Activated T-cell treated with anti-CD3 and anti-CD28 coated beads, Interleukin-2, amount 50 U/mL, for 24 hours (primary cell): ENCODE data around the gene TTC9C.
A peak's percentile ranks its signal among the peaks of the same experiment; 100 is the strongest.
"Not testable (repeated sequence)": the region's sequence is repeated elsewhere in the genome, so short reads cannot be mapped to it uniquely, and the experiment has no call there.

Source experiments
- DNase-seq: peaks from one replicate; pipeline ENCODE4 v3.0.0-alpha.2; 2020
- H3K27ac Mint-ChIP-seq: 2 replicates; pipeline ENCODE4 v1.8.0; 2020; ENCODE audit warnings: mild to moderate bottlenecking, mixed read lengths
- H3K27me3 Mint-ChIP-seq: 2 replicates; pipeline ENCODE4 v1.8.0; 2020; ENCODE audit warnings: mixed read lengths
- H3K36me3 Mint-ChIP-seq: 2 replicates; pipeline ENCODE4 v1.8.0; 2020; ENCODE audit warnings: low read depth, mixed read lengths
- H3K4me1 Mint-ChIP-seq: 2 replicates; pipeline ENCODE4 v1.8.0; 2020; ENCODE audit warnings: low read depth, mixed read lengths
- H3K4me3 Mint-ChIP-seq: 2 replicates; pipeline ENCODE4 v1.8.0; 2020; ENCODE audit warnings: mild to moderate bottlenecking, moderate library complexity, mixed read lengths
- H3K9me3 Mint-ChIP-seq: 2 replicates; pipeline ENCODE4 v1.8.0; 2020; ENCODE audit warnings: mixed read lengths

The TTC9C gene

GRCh38 chr11:62752994-62753735 lies 24.9 kb downstream of the TTC9C start:
- H3K4me3 Mint-ChIP-seq, result peak overlapping the region; percentile 98
- peaks cover 36% of the 10 kb centered on the region for H3K4me1 Mint-ChIP-seq
- H3K9me3 Mint-ChIP-seq, result no peaks in the 10 kb centered on the region
- H3K27me3 Mint-ChIP-seq, result no peaks in the 10 kb centered on the region
- DNase-seq, result no peak
- peak overlapping the region; percentile 100 for H3K27ac Mint-ChIP-seq
- peaks cover 30% of the 10 kb centered on the region for H3K36me3 Mint-ChIP-seq

- H3K36me3 Mint-ChIP-seq, result peaks cover 27% of the 10 kb centered on the region
- DNase-seq, result peak; percentile 96
- no peaks in the 10 kb centered on the region for H3K9me3 Mint-ChIP-seq
- peak within 1 kb of the TSS; percentile 100 for H3K27ac Mint-ChIP-seq
- no peaks in the 10 kb centered on the region for H3K27me3 Mint-ChIP-seq
- H3K4me3 Mint-ChIP-seq, result peak within 1 kb of the TSS; percentile 98
- H3K4me1 Mint-ChIP-seq, result peaks cover 33% of the 10 kb centered on the region
Measured at GRCh38 chr11:62753736-62754603, 25.7 kb downstream of the TTC9C start, which contains the start of gene ZBTB3. TSS of gene ZBTB3 (minus strand) at chr11:62754160. CDS start at chr11:62753664, 496 bp downstream.

- peak overlapping the region; percentile 37 for H3K27ac Mint-ChIP-seq
- peaks cover 24% of the 10 kb centered on the region for H3K4me1 Mint-ChIP-seq
Measured at GRCh38 chr11:62755086-62755615, 26.9 kb downstream of the TTC9C start.

GRCh38 chr11:62757846-62758788 lies 29.8 kb downstream of the TTC9C start:
- DNase-seq, result no peak
- Mint-ChIP-seq H3K9me3 (no peaks in the 10 kb centered on the region), H3K4me3 (no peak overlapping the region), H3K36me3 (peaks cover 23% of the 10 kb centered on the region), H3K27me3 (no peaks in the 10 kb centered on the region), H3K4me1 (peaks cover 26% of the 10 kb centered on the region), H3K27ac (no peak overlapping the region)

More at GRCh38 chr11:62755086-62755615, 26.9 kb downstream of the TTC9C start:
- Mint-ChIP-seq H3K27me3 (no peaks in the 10 kb centered on the region), H3K36me3 (peaks cover 19% of the 10 kb centered on the region), H3K4me3 (peak overlapping the region; percentile 98), H3K9me3 (no peaks in the 10 kb centered on the region)
- DNase-seq, result no peak

GRCh38 chr11:62760867-62761227 lies 32.6 kb downstream of the TTC9C start:
- H3K36me3 Mint-ChIP-seq, result peaks cover 40% of the 10 kb centered on the region
- H3K4me1 Mint-ChIP-seq, result peaks cover 22% of the 10 kb centered on the region
- H3K9me3 Mint-ChIP-seq, H3K27me3 Mint-ChIP-seq, DNase-seq: not testable (repeated sequence)
- H3K27ac Mint-ChIP-seq, result peak overlapping the region; percentile 84
- peak overlapping the region; percentile 99 for H3K4me3 Mint-ChIP-seq

- DNase-seq, result peak; percentile 63
- Mint-ChIP-seq H3K9me3 (no peaks in the 10 kb centered on the region), H3K4me1 (peaks cover 35% of the 10 kb centered on the region)
Measured at GRCh38 chr11:62770778-62771143, 42.5 kb downstream of the TTC9C start.

GRCh38 chr11:62771144-62772021 lies 43.1 kb downstream of the TTC9C start, which contains the start of gene TAF6L:
TSS of gene TAF6L (plus strand) at chr11:62771396. CDS start at chr11:62775784, 4,388 bp downstream.
- H3K9me3 Mint-ChIP-seq, result no peaks in the 10 kb centered on the region
- peak within 1 kb of the TSS; percentile 99 for H3K27ac Mint-ChIP-seq
- peak within 1 kb of the TSS; percentile 89 for H3K4me3 Mint-ChIP-seq
- peaks cover 33% of the 10 kb centered on the region for H3K4me1 Mint-ChIP-seq
- H3K27me3 Mint-ChIP-seq, result no peaks in the 10 kb centered on the region
- peaks cover 48% of the 10 kb centered on the region for H3K36me3 Mint-ChIP-seq
- DNase-seq, result peak; percentile 98

More at GRCh38 chr11:62770778-62771143, 42.5 kb downstream of the TTC9C start:
- peaks cover 48% of the 10 kb centered on the region for H3K36me3 Mint-ChIP-seq
- H3K27me3 Mint-ChIP-seq, result no peaks in the 10 kb centered on the region
- peak overlapping the region; percentile 89 for H3K4me3 Mint-ChIP-seq
- peak overlapping the region; percentile 99 for H3K27ac Mint-ChIP-seq

GRCh38 chr11:62774407-62774806 lies 46.1 kb downstream of the TTC9C start:
- H3K27me3 Mint-ChIP-seq, result no peaks in the 10 kb centered on the region
- no peak overlapping the region for H3K27ac Mint-ChIP-seq
- no peak overlapping the region for H3K4me3 Mint-ChIP-seq
- no peaks in the 10 kb centered on the region for H3K9me3 Mint-ChIP-seq
- H3K4me1 Mint-ChIP-seq, result peaks cover 47% of the 10 kb centered on the region
- DNase-seq, result no peak
- peaks cover 53% of the 10 kb centered on the region for H3K36me3 Mint-ChIP-seq

- Mint-ChIP-seq H3K36me3 (peaks cover 58% of the 10 kb centered on the region), H3K9me3 (no peaks in the 10 kb centered on the region), H3K27ac (peak overlapping the region; percentile 83), H3K4me1 (peaks cover 35% of the 10 kb centered on the region), H3K27me3 (no peaks in the 10 kb centered on the region), H3K4me3 (no peak overlapping the region)
- no peak for DNase-seq
Measured at GRCh38 chr11:62775646-62776045, 47.4 kb downstream of the TTC9C start.

GRCh38 chr11:62777389-62777788 lies 49.1 kb downstream of the TTC9C start:
- Mint-ChIP-seq H3K27me3 (no peaks in the 10 kb centered on the region), H3K4me1 (peaks cover 27% of the 10 kb centered on the region), H3K4me3 (no peak overlapping the region), H3K9me3 (no peaks in the 10 kb centered on the region), H3K27ac (peak overlapping the region; percentile 82), H3K36me3 (peaks cover 69% of the 10 kb centered on the region)
- DNase-seq, result no peak

GRCh38 chr11:62778441-62778840 lies 50.2 kb downstream of the TTC9C start:
- no peaks in the 10 kb centered on the region for H3K9me3 Mint-ChIP-seq
- H3K36me3 Mint-ChIP-seq, result peaks cover 79% of the 10 kb centered on the region
- H3K4me1 Mint-ChIP-seq, result peaks cover 26% of the 10 kb centered on the region
- H3K4me3 Mint-ChIP-seq, result no peak overlapping the region
- no peaks in the 10 kb centered on the region for H3K27me3 Mint-ChIP-seq
- DNase-seq, result no peak
- H3K27ac Mint-ChIP-seq, result peak overlapping the region; percentile 82

- Mint-ChIP-seq H3K4me1 (peaks cover 16% of the 10 kb centered on the region), H3K4me3 (no peak overlapping the region), H3K36me3 (peaks cover 78% of the 10 kb centered on the region), H3K27me3 (no peaks in the 10 kb centered on the region), H3K27ac (peak overlapping the region; percentile 66), H3K9me3 (no peaks in the 10 kb centered on the region)
- DNase-seq, result no peak
Measured at GRCh38 chr11:62782753-62783152, 54.5 kb downstream of the TTC9C start.
